Peyer's patch (tissue), 4 donors: ENCODE data around the gene PEX10.

Experiments
- CTCF ChIP-seq, 6 experiments: fragments of 450-650 bp in 4 of 6; fragments of 200-600 bp in 2 of 6; sonication (generic) in 1 of 6; IDR thresholded peaks; one replicate each; pipeline ENCODE4 v1.5.1; 2017 to 2019; ENCODE audit warnings: antibody characterized with exemption in 6 of 6, mild to moderate bottlenecking in 3 of 6, moderate library complexity in 1 of 6
- POLR2A ChIP-seq, 2 donors: fragments of 450-650 bp; IDR thresholded peaks; one replicate each; pipeline ENCODE4 v1.5.1; 2017; ENCODE audit warnings: antibody characterized with exemption in 2 of 2, mild to moderate bottlenecking in 2 of 2, moderate library complexity in 2 of 2

- TF ChIP-seq POLR2A (IDR thresholded peaks at IDR 0.05) (no peak), CTCF (IDR thresholded peaks at IDR 0.05) (no peak)
Observed at GRCh38 chr1:2460996-2461751, 48.8 kb upstream of the PEX10 start.
